Spleen (tissue), 11 donors: Measurements from ENCODE around the gene VSX1. TPM values are rescaled to one million over a fixed set of nuclear protein-coding genes. Genes with fewer than 3 reads are reported as not detected.

Source experiments
- DNase-seq: peaks from one replicate; pipeline ENCODE4 v3.0.0-alpha.2; 2020
- H3K27ac ChIP-seq, 8 donors: fragments of 200-600 bp; sonication (generic) in 7 of 8; 1 replicate in 4 of 8; 2 replicates in 4 of 8; pipeline versions ENCODE4 v1.5.0 to v1.8.0; 2016 to 2021; ENCODE audit warnings: inconsistent platforms in 4 of 8, mild to moderate bottlenecking in 4 of 8, moderate library complexity in 1 of 8
- H3K27me3 ChIP-seq, 7 donors: fragments of 200-600 bp; sonication (generic) in 6 of 7; replicated peaks in 1 of 7; 1 replicate in 4 of 7; 2 replicates in 3 of 7; pipeline versions ENCODE4 v1.5.0 to v1.8.0; 2016 to 2021; ENCODE audit warnings: inconsistent platforms in 3 of 7, mild to moderate bottlenecking in 1 of 7
- H3K36me3 ChIP-seq, 6 donors: fragments of 200-600 bp; sonication (generic) in 5 of 6; 1 replicate in 4 of 6; 2 replicates in 2 of 6; pipeline versions ENCODE4 v1.5.0 to v1.8.0; 2016 to 2021; ENCODE audit warnings: inconsistent platforms in 2 of 6
- H3K4me1 ChIP-seq, 6 donors: fragments of 200-600 bp; sonication (generic) in 5 of 6; 1 replicate in 3 of 6; 2 replicates in 3 of 6; pipeline versions ENCODE4 v1.5.0 to v1.8.0; 2016 to 2021; ENCODE audit warnings: inconsistent platforms in 3 of 6
- H3K4me3 ChIP-seq, 8 donors: fragments of 200-600 bp; sonication (generic) in 7 of 8; 1 replicate in 4 of 8; 2 replicates in 4 of 8; pipeline versions ENCODE4 v1.5.0 to v1.8.0; 2016 to 2021; ENCODE audit warnings: inconsistent platforms in 4 of 8, mild to moderate bottlenecking in 4 of 8, moderate library complexity in 2 of 8
- H3K9me3 ChIP-seq, 8 donors: fragments of 200-600 bp; sonication (generic) in 7 of 8; 1 replicate in 4 of 8; 2 replicates in 4 of 8; pipeline versions ENCODE4 v1.5.0 to v1.8.0; 2016 to 2021; ENCODE audit warnings: inconsistent platforms in 4 of 8
- CTCF ChIP-seq, 11 experiments: fragments of 200-600 bp in 7 of 11; fragments of 450-650 bp in 4 of 11; sonication (generic) in 4 of 11; IDR thresholded peaks in 8 of 11; conservative IDR thresholded peaks in 3 of 11; 1 replicate in 7 of 11; 2 replicates in 4 of 11; pipeline versions ENCODE4 v1.4.0 to v1.8.0; 2016 to 2021; ENCODE audit warnings: antibody characterized with exemption in 11 of 11, inconsistent platforms in 4 of 11, mild to moderate bottlenecking in 1 of 11
- POLR2A ChIP-seq, 3 donors: fragments of 450-650 bp; IDR thresholded peaks; one replicate each; pipeline ENCODE4 v1.5.1; 2017; ENCODE audit warnings: antibody characterized with exemption in 3 of 3, mild to moderate bottlenecking in 1 of 3
- POLR2AphosphoS5 ChIP-seq, 3 donors: sonication (generic); formaldehyde crosslinking; IDR thresholded peaks; one replicate each; pipeline ENCODE4 v1.5.1; 2017; ENCODE audit warnings: antibody characterized with exemption in 3 of 3
- WGBS, 5 donors: extraction: QIAGEN DNeasy Blood & Tissue Kit in 3 of 5; methylation state at CpG; one replicate each; pipeline versions ENCODE4 v1.1.5 to v1.1.7; 2013 to 2018; 5-methylcytosine and 5-hydroxymethylcytosine counted together
- intact Hi-C: fragments of 100-400 bp; cut with DNase I; formaldehyde crosslinking; loops from one replicate; pipeline ENCODE4 v1.15.0; 2023; ENCODE audit warnings: low total_unique reads
- polyA plus RNA-seq, 3 donors: library from polyadenylated mRNA; stranded (reverse); fragments of 200-250 nt; gene quantifications; one replicate each; pipeline ENCODE4 v1.2.1, GENCODE V29; 2013
- total RNA-seq, 7 donors: library from RNA; depleted of rRNA in 3 of 7; stranded (reverse); fragments of >200 nt in 3 of 7; fragmentation: NEBNext Ultra II Directional in 4 of 7; extraction: Animal tissue kit (Norgen Biotek cat#: 25700) in 4 of 7; gene quantifications; one replicate each; pipeline versions ENCODE4 v1.1.0 to v1.2.1, GENCODE V29; 2016 to 2021
- donor health status: healthy with polysubstance abuse.
- donor health status: DM: no; HTN: no; CAD: no; lungs with moderate emphysema.
- donor health status: DM: no; HTN: no; CAD: no.
- donor health status: Bipolar disorder and iron deficiency.
- donor health status: healthy.
- donor health status: DM: no; HTN: no; CAD: no.
- donor health status: DM: yes; HTN: yes; CAD: no.

Gene VSX1
- total and polyA plus RNA-seq, 10 donors = not detected

- WGBS, 5 donors = 72 to 88% (median 82%) methylated on average over 21 of the region's 21 CpGs
- intact Hi-C loops = no loop called here
- H3K4me3 ChIP-seq = no peak overlapping the region
- H3K27ac ChIP-seq = no peak overlapping the region
- no peak for TF ChIP-seq POLR2AphosphoS5 (IDR thresholded peaks at IDR 0.05)
- no peak for TF ChIP-seq POLR2A (IDR thresholded peaks at IDR 0.05)
- TF ChIP-seq CTCF (IDR thresholded peaks at IDR 0.05 in 8 of 11, conservative IDR thresholded peaks at IDR 0.05 in 3 of 11) = no peak
- no peaks in the 10 kb centered on the region for H3K27me3 ChIP-seq
- H3K4me1 ChIP-seq = peaks cover 24 to 93% (median 65%) of the 10 kb centered on the region in 6 donors
- peaks cover 0 to 54% (median 21%) of the 10 kb centered on the region in 6 donors for H3K36me3 ChIP-seq
- peak; percentile 71 for DNase-seq
- H3K9me3 ChIP-seq = no peaks in the 10 kb centered on the region
Measured at GRCh38 chr20:25046736-25047666, 34.9 kb downstream of the VSX1 start.

GRCh38 chr20:25046181-25046641, 35.7 kb downstream of the VSX1 start:
- Histone ChIP-seq H3K27me3 (no peaks in the 10 kb centered on the region), H3K9me3 (no peaks in the 10 kb centered on the region), H3K4me1 (peaks cover 21 to 93% (median 65%) of the 10 kb centered on the region in 6 donors), H3K27ac (peak overlapping the region in 3 of 8 donors; percentile 78 to 94 (median 84)), H3K36me3 (peaks cover 0 to 54% (median 21%) of the 10 kb centered on the region in 6 donors), H3K4me3 (no peak overlapping the region)
- 82 to 96% (median 88%) methylated on average over 8 to 14 of the region's 14 CpGs for WGBS, 5 donors
- intact Hi-C loops = no loop called here
- TF ChIP-seq CTCF (IDR thresholded peaks at IDR 0.05 in 8 of 11, conservative IDR thresholded peaks at IDR 0.05 in 3 of 11) = no peak
- TF ChIP-seq POLR2A (IDR thresholded peaks at IDR 0.05) = no peak
- TF ChIP-seq POLR2AphosphoS5 (IDR thresholded peaks at IDR 0.05) = no peak
- peak; percentile 76 for DNase-seq

- no peaks in the 10 kb centered on the region for H3K27me3 ChIP-seq
- H3K27ac ChIP-seq = peak overlapping the region in 5 of 8 donors; percentile 24 to 94 (median 78)
- H3K4me1 ChIP-seq = peaks cover 27 to 93% (median 64%) of the 10 kb centered on the region in 6 donors
- intact Hi-C loops = no loop called here
- TF ChIP-seq POLR2A (IDR thresholded peaks at IDR 0.05) = no peak
- TF ChIP-seq POLR2AphosphoS5 (IDR thresholded peaks at IDR 0.05) = no peak
- no peak for TF ChIP-seq CTCF (IDR thresholded peaks at IDR 0.05 in 8 of 11, conservative IDR thresholded peaks at IDR 0.05 in 3 of 11)
- peak; percentile 74 for DNase-seq
- no peak overlapping the region for H3K4me3 ChIP-seq
- peaks cover 0 to 46% (median 21%) of the 10 kb centered on the region in 6 donors for H3K36me3 ChIP-seq
- H3K9me3 ChIP-seq = no peaks in the 10 kb centered on the region
- 38 to 58% (median 53%) methylated on average over 9 of the region's 9 CpGs for WGBS, 5 donors
Measured at GRCh38 chr20:25045343-25045712, 36.6 kb downstream of the VSX1 start.
